IMR-90 (cell line): Measurements from ENCODE around the gene CLPTM1L. TPM values are rescaled to one million over a fixed set of nuclear protein-coding genes. Genes with fewer than 3 reads are reported as not detected.

Experiments
- ATAC-seq: fragments of 200-7000 bp; cut with Tn5 transposase; 2 replicates; pipeline ENCODE4 v1.9.1; 2020; ENCODE audit warnings: low read depth, mild to moderate bottlenecking, moderate library complexity
- BruUV-seq: library from RNA; stranded (reverse); fragments of 400-500 nt; replicated peaks from 2 replicates; lab custom pipeline; 2021; lab: Mats Ljungman, UMichigan
- CTCF ChIA-PET: fragments of 300-600 bp; formaldehyde crosslinking; extraction: SDS; loops from one replicate; lab custom pipeline; 2021; ENCODE audit warnings: antibody characterized with exemption; lab: Yijun Ruan, JAX
- POLR2A ChIA-PET: fragments of 300-600 bp; sonication (Branson Sonifier 250); formaldehyde crosslinking; loops from one replicate; lab custom pipeline; 2022; ENCODE audit warnings: antibody characterized with exemption; ENCODE audit not compliant: unreplicated experiment; lab: Charles Lee
- DNase-seq: peaks from one replicate; pipeline ENCODE4 v3.0.0; 2013
- H2AFZ ChIP-seq: replicated peaks from 2 replicates; pipeline ENCODE3; 2013; ENCODE audit warnings: low read length, mild to moderate bottlenecking; ENCODE audit not compliant: poor library complexity
- H2AK5ac ChIP-seq: 2 replicates; pipeline ENCODE4 v1.6.1; 2013; ENCODE audit warnings: low read depth, low read length, inconsistent platforms
- H2AK9ac ChIP-seq: replicated peaks from 2 replicates; pipeline ENCODE3; 2013; ENCODE audit warnings: mild to moderate bottlenecking, low read depth, low read length, moderate library complexity; ENCODE audit not compliant: poor library complexity
- H2BK120ac ChIP-seq: 2 replicates; pipeline ENCODE4 v1.6.1; 2013; ENCODE audit warnings: low read depth, low read length, inconsistent platforms
- H2BK15ac ChIP-seq: 3 replicates; pipeline ENCODE4 v1.6.1; 2013; ENCODE audit warnings: low read depth, low read length, inconsistent platforms
- H2BK20ac ChIP-seq: 2 replicates; pipeline ENCODE4 v1.6.1; 2013; ENCODE audit warnings: low read depth, mild to moderate bottlenecking, inconsistent platforms, low read length, moderate library complexity
- H2BK5ac ChIP-seq: 2 replicates; pipeline ENCODE4 v1.6.1; 2013; ENCODE audit warnings: mild to moderate bottlenecking, low read depth, low read length, inconsistent platforms; ENCODE audit not compliant: poor library complexity, severe bottlenecking
- H3K14ac ChIP-seq: replicated peaks from 2 replicates; pipeline ENCODE4 v1.6.1; 2013; ENCODE audit warnings: low read depth, low read length, inconsistent platforms
- H3K18ac ChIP-seq: 2 replicates; pipeline ENCODE4 v1.6.1; 2013; ENCODE audit warnings: low read depth, low read length, control low read depth
- H3K23ac ChIP-seq: 2 replicates; pipeline ENCODE4 v1.6.1; 2013; ENCODE audit warnings: low read depth, low read length, inconsistent platforms
- H3K27ac ChIP-seq: 2 replicates; pipeline ENCODE4 v1.5.1; 2013; ENCODE audit warnings: mild to moderate bottlenecking, control low read depth, low read length; ENCODE audit not compliant: insufficient read depth
- H3K27me3 ChIP-seq: 2 replicates; pipeline ENCODE4 v1.6.1; 2013; ENCODE audit warnings: low read length; ENCODE audit not compliant: control insufficient read depth, insufficient read depth
- H3K36me3 ChIP-seq: 2 replicates; pipeline ENCODE4 v1.6.1; 2013; ENCODE audit warnings: low read length, mixed read lengths; ENCODE audit not compliant: control insufficient read depth, insufficient read depth
- H3K4ac ChIP-seq: 2 replicates; pipeline ENCODE4 v1.6.1; 2013; ENCODE audit warnings: low read depth, low read length, inconsistent platforms
- H3K4me1 ChIP-seq: 2 replicates; pipeline ENCODE4 v1.6.1; 2013; ENCODE audit warnings: low read length, mixed read lengths; ENCODE audit not compliant: control insufficient read depth, insufficient read depth
- H3K4me2 ChIP-seq: 2 replicates; pipeline ENCODE4 v1.6.1; 2013; ENCODE audit warnings: low read depth, mild to moderate bottlenecking, control low read depth, low read length, moderate library complexity
- H3K4me3 ChIP-seq: 2 replicates; pipeline ENCODE4 v1.5.1; 2013; ENCODE audit warnings: low read depth, mild to moderate bottlenecking, control low read depth, low read length, moderate library complexity; ENCODE audit not compliant: insufficient read depth
- H3K56ac ChIP-seq: 2 replicates; pipeline ENCODE4 v1.6.1; 2013; ENCODE audit warnings: low read length, inconsistent platforms; ENCODE audit not compliant: insufficient read depth; ENCODE audit errors: extremely low read depth
- H3K79me1 ChIP-seq, 2 experiments: 2 replicates each; pipeline ENCODE4 v1.6.1; 2013; ENCODE audit warnings: low read length in 2 of 2, inconsistent platforms in 1 of 2, low read depth in 1 of 2
- H3K9ac ChIP-seq: 2 replicates; pipeline ENCODE4 v1.6.1; 2013; ENCODE audit warnings: low read depth, low read length, control low read depth
- H3K9me1 ChIP-seq: 2 replicates; pipeline ENCODE4 v1.6.1; 2013; ENCODE audit warnings: low read length, inconsistent platforms; ENCODE audit not compliant: insufficient read depth
- H3K9me3 ChIP-seq: 2 replicates; pipeline ENCODE4 v1.6.1; 2013; ENCODE audit warnings: low read length; ENCODE audit not compliant: control insufficient read depth, insufficient read depth
- H4K20me1 ChIP-seq: 2 replicates; pipeline ENCODE4 v1.6.1; 2013; ENCODE audit warnings: low read length, inconsistent platforms; ENCODE audit not compliant: insufficient read depth
- H4K5ac ChIP-seq: 2 replicates; pipeline ENCODE4 v1.6.1; 2013; ENCODE audit warnings: mild to moderate bottlenecking, low read depth, low read length, control low read depth
- H4K8ac ChIP-seq, 2 experiments: 2 replicates each; pipeline ENCODE4 v1.6.1; 2013; ENCODE audit warnings: low read depth in 2 of 2, low read length in 2 of 2, control low read depth in 1 of 2, inconsistent platforms in 1 of 2
- H4K91ac ChIP-seq: 2 replicates; pipeline ENCODE4 v1.6.1; 2013; ENCODE audit warnings: low read depth, low read length, inconsistent platforms; ENCODE audit not compliant: insufficient read depth
- BHLHE40 ChIP-seq: fragments of 150-350 bp; IDR thresholded peaks from 2 replicates; pipeline ENCODE4 v1.6.1; 2016; ENCODE audit warnings: mild to moderate bottlenecking, low read depth, low read length
- CEBPB ChIP-seq: IDR thresholded peaks from 2 replicates; pipeline ENCODE4 v1.6.1; 2012; ENCODE audit warnings: low read depth, low read length, improper control_type of control experiment
- CHD1 ChIP-seq: IDR thresholded peaks from 2 replicates; pipeline ENCODE4 v1.6.1; 2012; ENCODE audit warnings: low read depth, low read length, improper control_type of control experiment
- MAFK ChIP-seq: IDR thresholded peaks from 2 replicates; pipeline ENCODE4 v1.6.1; 2012; ENCODE audit warnings: low read depth, low read length, improper control_type of control experiment
- MAZ ChIP-seq: IDR thresholded peaks from 2 replicates; pipeline ENCODE4 v1.6.1; 2012; ENCODE audit warnings: low read depth, mild to moderate bottlenecking, low read length, improper control_type of control experiment, moderate library complexity, borderline replicate concordance
- MXI1 ChIP-seq: IDR thresholded peaks from 2 replicates; pipeline ENCODE4 v1.6.1; 2012; ENCODE audit warnings: low read depth, mild to moderate bottlenecking, low read length, moderate library complexity, borderline replicate concordance
- NFE2L2 ChIP-seq: fragments of 150-350 bp; IDR thresholded peaks from 2 replicates; pipeline ENCODE4 v1.6.1; 2016; ENCODE audit warnings: low read depth, mild to moderate bottlenecking, low read length
- POLR2A ChIP-seq: IDR thresholded peaks from 2 replicates; pipeline ENCODE4 v1.6.1; 2012; ENCODE audit warnings: mild to moderate bottlenecking, low read depth, low read length
- RAD21 ChIP-seq: IDR thresholded peaks from 2 replicates; pipeline ENCODE4 v1.6.1; 2012; ENCODE audit warnings: low read length, improper control_type of control experiment
- RCOR1 ChIP-seq: IDR thresholded peaks from 2 replicates; pipeline ENCODE4 v1.6.1; 2012; ENCODE audit warnings: mild to moderate bottlenecking, low read length, improper control_type of control experiment; ENCODE audit not compliant: insufficient replicate concordance
- RFX5 ChIP-seq: IDR thresholded peaks from 2 replicates; pipeline ENCODE4 v1.8.0; 2012; ENCODE audit warnings: low read depth, mild to moderate bottlenecking, low read length, moderate library complexity
- whole genome bisulfite sequencing, 2 experiments: methylation state at CpG; one replicate each; pipeline versions ENCODE4 v1.1.5 to v1.1.7; 2013; ENCODE audit warnings: missing lambda C conversion rate in 2 of 2; ENCODE audit not compliant: insufficient read length in 1 of 2; ENCODE audit errors: extremely low coverage in 2 of 2; 5-methylcytosine and 5-hydroxymethylcytosine counted together
- dilution Hi-C: fragments of 300-500 bp; cut with HindIII; formaldehyde crosslinking; loops from one replicate; pipeline ENCODE4 v1.14.3; 2018; ENCODE audit warnings: low sequenced_read_pairs; ENCODE audit not compliant: unreplicated experiment
- in situ Hi-C: fragments of 300-500 bp; cut with MboI; formaldehyde crosslinking; loops from 3 replicates; pipeline ENCODE4 v1.14.3; 2019; ENCODE audit warnings: low sequenced_read_pairs, inconsistent platforms, mixed read lengths
- intact Hi-C: fragments of 100-400 bp; cut with micrococcal nuclease; formaldehyde crosslinking; loops from 2 replicates; pipeline ENCODE4 v1.10.0; 2022
- polyA plus RNA-seq, 3 experiments: library from polyadenylated mRNA; depleted of rRNA; stranded (reverse); fragments of >200 nt; gene quantifications; 2 replicates each; pipeline ENCODE4 v1.2.3, GENCODE V29; 2012; ENCODE audit warnings: low replicate concordance in 1 of 3
- total RNA-seq: library from RNA; depleted of rRNA; stranded (reverse); fragments of >200 nt; gene quantifications from 2 replicates; pipeline ENCODE4 v1.2.3, GENCODE V29; 2012
- TF ChIP-seq, protein P1 (sequence below): conservative IDR thresholded peaks from 2 replicates; pipeline ENCODE4 v1.5.1; 2012; ENCODE audit warnings: mild to moderate bottlenecking, low read depth, low read length, improper control_type of control experiment
- TF ChIP-seq, protein P2 (sequence below): fragments of 150-350 bp; IDR thresholded peaks from 2 replicates; pipeline ENCODE4 v1.6.1; 2017; ENCODE audit warnings: mild to moderate bottlenecking, antibody characterized with exemption, low read length, low read depth
- TF ChIP-seq, protein P3 (sequence below): fragments of 150-350 bp; IDR thresholded peaks from 2 replicates; pipeline ENCODE4 v1.6.1; 2016; ENCODE audit warnings: low read depth, mild to moderate bottlenecking, low read length, moderate library complexity, borderline replicate concordance

Gene CLPTM1L
- total and polyA plus RNA-seq, 2 of the 4 experiments (the other 2 are of a cell fraction): 114 to 137 TPM

DNA sequence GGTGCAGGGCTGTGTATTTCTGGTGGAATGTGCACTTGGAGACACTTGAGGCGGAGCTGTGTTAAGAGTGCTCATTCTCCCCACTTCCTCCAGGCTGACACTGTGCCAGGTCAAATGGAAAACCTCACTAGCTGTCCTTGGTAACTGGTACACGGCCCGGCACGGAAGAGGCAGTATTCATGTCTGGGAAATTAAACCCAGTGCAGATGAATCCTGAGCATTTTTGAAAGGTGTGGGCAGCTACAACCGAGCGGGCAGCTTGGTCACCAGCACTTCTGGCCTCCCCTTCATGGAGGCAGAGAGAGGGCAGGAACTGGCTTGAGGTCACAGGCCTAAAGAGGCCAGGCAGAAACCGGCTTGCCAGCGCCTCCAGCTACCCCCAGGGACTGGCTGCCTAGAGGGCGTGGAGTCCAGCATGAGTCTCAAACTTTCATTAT is 1.6 kb downstream of the CLPTM1L start:
- ChIA-PET POLR2A (no interaction called here), CTCF (no interaction called here)
- intact Hi-C loops (no loop called here), dilution Hi-C loops (no loop called here), in situ Hi-C loops (no loop called here)
- Histone ChIP-seq H3K4ac (no peak overlapping the region), H2AK5ac (no peak overlapping the region), H4K91ac (no peak overlapping the region), H4K20me1 (no peaks in the 10 kb centered on the region), H2BK5ac (no peak overlapping the region), H2AFZ (no peak overlapping the region), H3K23ac (no peak overlapping the region), H3K9ac (no peak overlapping the region), H3K4me2 (no peak overlapping the region), H4K5ac (no peak overlapping the region), H3K18ac (no peak overlapping the region), H2BK20ac (no peak overlapping the region), H3K4me1 (peaks cover 8% of the 10 kb centered on the region; the same call in 1 of the 2 replicates), H2BK120ac (no peak overlapping the region), H3K56ac (no peak overlapping the region), H3K36me3 (peaks cover 27% of the 10 kb centered on the region), H3K9me1 (no peaks in the 10 kb centered on the region), H3K4me3 (no peak overlapping the region), H3K27me3 (no peaks in the 10 kb centered on the region), H3K27ac (no peak overlapping the region), H4K8ac (no peak overlapping the region), H3K79me1 (peaks cover 13 to 29% of the 10 kb centered on the region in 2 experiments), H2BK15ac (no peak overlapping the region), H3K14ac (no peak overlapping the region), H3K9me3 (no peaks in the 10 kb centered on the region), H2AK9ac (no peak overlapping the region)
- DNase-seq (no peak), ATAC-seq (no peak)
- TF ChIP-seq, protein P1, sequence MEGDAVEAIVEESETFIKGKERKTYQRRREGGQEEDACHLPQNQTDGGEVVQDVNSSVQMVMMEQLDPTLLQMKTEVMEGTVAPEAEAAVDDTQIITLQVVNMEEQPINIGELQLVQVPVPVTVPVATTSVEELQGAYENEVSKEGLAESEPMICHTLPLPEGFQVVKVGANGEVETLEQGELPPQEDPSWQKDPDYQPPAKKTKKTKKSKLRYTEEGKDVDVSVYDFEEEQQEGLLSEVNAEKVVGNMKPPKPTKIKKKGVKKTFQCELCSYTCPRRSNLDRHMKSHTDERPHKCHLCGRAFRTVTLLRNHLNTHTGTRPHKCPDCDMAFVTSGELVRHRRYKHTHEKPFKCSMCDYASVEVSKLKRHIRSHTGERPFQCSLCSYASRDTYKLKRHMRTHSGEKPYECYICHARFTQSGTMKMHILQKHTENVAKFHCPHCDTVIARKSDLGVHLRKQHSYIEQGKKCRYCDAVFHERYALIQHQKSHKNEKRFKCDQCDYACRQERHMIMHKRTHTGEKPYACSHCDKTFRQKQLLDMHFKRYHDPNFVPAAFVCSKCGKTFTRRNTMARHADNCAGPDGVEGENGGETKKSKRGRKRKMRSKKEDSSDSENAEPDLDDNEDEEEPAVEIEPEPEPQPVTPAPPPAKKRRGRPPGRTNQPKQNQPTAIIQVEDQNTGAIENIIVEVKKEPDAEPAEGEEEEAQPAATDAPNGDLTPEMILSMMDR: no peak
- TF ChIP-seq RFX5 (no peak), RCOR1 (no peak), CEBPB (no peak), MAFK (no peak), POLR2A (no peak), RAD21 (no peak), NFE2L2 (no peak), MAZ (no peak), BHLHE40 (no peak), MXI1 (no peak), CHD1 (no peak)
- TF ChIP-seq, protein P2, sequence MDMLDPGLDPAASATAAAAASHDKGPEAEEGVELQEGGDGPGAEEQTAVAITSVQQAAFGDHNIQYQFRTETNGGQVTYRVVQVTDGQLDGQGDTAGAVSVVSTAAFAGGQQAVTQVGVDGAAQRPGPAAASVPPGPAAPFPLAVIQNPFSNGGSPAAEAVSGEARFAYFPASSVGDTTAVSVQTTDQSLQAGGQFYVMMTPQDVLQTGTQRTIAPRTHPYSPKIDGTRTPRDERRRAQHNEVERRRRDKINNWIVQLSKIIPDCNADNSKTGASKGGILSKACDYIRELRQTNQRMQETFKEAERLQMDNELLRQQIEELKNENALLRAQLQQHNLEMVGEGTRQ: no peak
- TF ChIP-seq, protein P3, sequence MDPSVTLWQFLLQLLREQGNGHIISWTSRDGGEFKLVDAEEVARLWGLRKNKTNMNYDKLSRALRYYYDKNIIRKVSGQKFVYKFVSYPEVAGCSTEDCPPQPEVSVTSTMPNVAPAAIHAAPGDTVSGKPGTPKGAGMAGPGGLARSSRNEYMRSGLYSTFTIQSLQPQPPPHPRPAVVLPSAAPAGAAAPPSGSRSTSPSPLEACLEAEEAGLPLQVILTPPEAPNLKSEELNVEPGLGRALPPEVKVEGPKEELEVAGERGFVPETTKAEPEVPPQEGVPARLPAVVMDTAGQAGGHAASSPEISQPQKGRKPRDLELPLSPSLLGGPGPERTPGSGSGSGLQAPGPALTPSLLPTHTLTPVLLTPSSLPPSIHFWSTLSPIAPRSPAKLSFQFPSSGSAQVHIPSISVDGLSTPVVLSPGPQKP: no peak
- no TSS peak for BruUV-seq
- WGBS, 2 experiments: no CpG with 5 or more reads among the region's 9 CpGs
